HCT116 (cell line): ENCODE results near the gene DOCK4. TPM values are rescaled to one million over a fixed set of nuclear protein-coding genes. Genes with fewer than 3 reads are reported as not detected.

Experiments
- ATAC-seq: fragments of 200-7000 bp; cut with Tn5 transposase; 2 replicates; pipeline ENCODE4 v1.9.1; 2020; ENCODE audit warnings: mild to moderate bottlenecking, moderate library complexity
- BruUV-seq: library from RNA; stranded (reverse); fragments of 400-500 nt; replicated peaks from 2 replicates; lab custom pipeline; 2021; lab: Mats Ljungman, UMichigan
- CTCF ChIA-PET: fragments of 300-600 bp; sonication (Branson Sonifier 250); formaldehyde crosslinking; loops from one replicate; lab custom pipeline; 2021; ENCODE audit warnings: antibody characterized with exemption; lab: Charles Lee
- POLR2A ChIA-PET: fragments of 300-600, 350-600 bp; sonication (Branson Sonifier 250); formaldehyde crosslinking; loops from one replicate; lab custom pipeline; 2021; ENCODE audit warnings: antibody characterized with exemption; lab: Charles Lee
- RAD21 ChIA-PET, 2 experiments: fragments of 300-600 bp; sonication (Branson Sonifier 250); formaldehyde crosslinking; loops; one replicate each; lab custom pipeline; 2023; ENCODE audit warnings: low total read pairs in 2 of 2; ENCODE audit not compliant: uncharacterized antibody in 2 of 2, unreplicated experiment in 2 of 2, low non-redundant PET in 1 of 2; lab: Charles Lee
- DNase-seq: peaks from one replicate; pipeline ENCODE4 v3.0.0-alpha.2; 2010; ENCODE audit warnings: low read depth, low spot score
- H2AFZ ChIP-seq: fragments of 200-600 bp; shearing (Covaris generic), sonication (generic); 2 replicates; pipeline ENCODE4 v1.6.1; 2017; ENCODE audit warnings: low read depth, mixed run types, mixed read lengths, antibody characterized with exemption, low read length; ENCODE audit not compliant: poor library complexity, severe bottlenecking
- H3K27ac ChIP-seq: 2 replicates; pipeline ENCODE4 v1.5.1; 2012; ENCODE audit warnings: low read depth, low read length
- H3K27me3 ChIP-seq: fragments of 200-600 bp; sonication (generic); 2 replicates; pipeline ENCODE4 v1.6.1; 2016; ENCODE audit warnings: mixed run types, low read length, mixed read lengths; ENCODE audit not compliant: insufficient read depth
- H3K36me3 ChIP-seq, 2 experiments: fragments of 200-500 bp in 1 of 2; fragments of 200-600 bp in 1 of 2; sonication (Bioruptor generic) in 1 of 2; sonication (generic) in 1 of 2; 2 replicates each; pipeline versions ENCODE4 v1.5.1 to v1.6.1; 2014 to 2016; ENCODE audit warnings: low read length in 2 of 2, inconsistent platforms in 1 of 2, mixed read lengths in 1 of 2, mixed run types in 1 of 2; ENCODE audit not compliant: insufficient read depth in 2 of 2, control insufficient read depth in 1 of 2
- H3K4me1 ChIP-seq, 2 experiments: fragments of 200-600 bp in 1 of 2; sonication (generic) in 1 of 2; 2 replicates each; pipeline versions ENCODE4 v1.5.1 to v1.6.1; 2012 to 2017; ENCODE audit warnings: low read length in 2 of 2, inconsistent platforms in 1 of 2, mild to moderate bottlenecking in 1 of 2, mixed read lengths in 1 of 2, mixed run types in 1 of 2, moderate library complexity in 1 of 2; ENCODE audit not compliant: insufficient read depth in 2 of 2, control insufficient read depth in 1 of 2
- H3K4me2 ChIP-seq: fragments of 200-600 bp; sonication (generic); 2 replicates; pipeline ENCODE4 v1.6.1; 2017; ENCODE audit warnings: mixed run types, low read length, mixed read lengths
- H3K4me3 ChIP-seq, 2 experiments: fragments of 200-600 bp in 1 of 2; sonication (generic) in 1 of 2; replicated peaks in 1 of 2; 2 replicates each; pipeline ENCODE4 v1.5.1; 2011 to 2016; ENCODE audit warnings: low read length in 2 of 2, control low read depth in 1 of 2, low read depth in 1 of 2, mild to moderate bottlenecking in 1 of 2, mixed read lengths in 1 of 2, mixed run types in 1 of 2
- H3K79me2 ChIP-seq: fragments of 200-600 bp; sonication (generic); 2 replicates; pipeline ENCODE4 v1.6.1; 2017; ENCODE audit warnings: mild to moderate bottlenecking, mixed run types, low read length, moderate library complexity, mixed read lengths; ENCODE audit not compliant: insufficient read depth
- H3K9ac ChIP-seq: fragments of 200-600 bp; sonication (generic); 2 replicates; pipeline ENCODE4 v1.6.1; 2016; ENCODE audit warnings: low read length, mixed read lengths
- H3K9me2 ChIP-seq: fragments of 200-600 bp; sonication (generic), shearing (Covaris generic); 2 replicates; pipeline ENCODE4 v1.6.1; 2017; ENCODE audit warnings: mixed run types, mild to moderate bottlenecking, moderate library complexity; ENCODE audit not compliant: insufficient read depth
- H3K9me3 ChIP-seq, 2 experiments: fragments of 200-500 bp in 1 of 2; fragments of 200-600 bp in 1 of 2; sonication (Bioruptor generic) in 1 of 2; sonication (generic) in 1 of 2; 2 replicates each; pipeline ENCODE4 v1.6.1; 2014 to 2017; ENCODE audit warnings: low read length in 2 of 2, mixed read lengths in 2 of 2, inconsistent platforms in 1 of 2, low read depth in 1 of 2, mild to moderate bottlenecking in 1 of 2, mixed run types in 1 of 2, moderate library complexity in 1 of 2; ENCODE audit not compliant: control insufficient read depth in 1 of 2, insufficient read depth in 1 of 2
- H4K20me1 ChIP-seq: fragments of 200-600 bp; sonication (generic), shearing (Covaris generic); 2 replicates; pipeline ENCODE4 v1.6.1; 2017; ENCODE audit warnings: mixed run types, mild to moderate bottlenecking, moderate library complexity; ENCODE audit not compliant: insufficient read depth
- CBX3 ChIP-seq: IDR thresholded peaks from 2 replicates; pipeline ENCODE4 v1.6.1; 2012; ENCODE audit warnings: low read depth
- ELF1 ChIP-seq: IDR thresholded peaks from 2 replicates; pipeline ENCODE4 v1.6.1; 2012; ENCODE audit warnings: low read depth, borderline replicate concordance
- FOSL1 ChIP-seq: IDR thresholded peaks from 2 replicates; pipeline ENCODE4 v1.6.1; 2012; ENCODE audit warnings: low read depth
- RAD21 ChIP-seq: IDR thresholded peaks from 2 replicates; pipeline ENCODE4 v1.6.1; 2012; ENCODE audit warnings: low read depth, mild to moderate bottlenecking
- SIN3A ChIP-seq: IDR thresholded peaks from 2 replicates; pipeline ENCODE4 v1.6.1; 2012; ENCODE audit warnings: low read depth
- TCF7L2 ChIP-seq: IDR thresholded peaks from 2 replicates; pipeline ENCODE4 v1.7.0; 2011; ENCODE audit warnings: borderline replicate concordance, inconsistent platforms; ENCODE audit not compliant: insufficient read depth, insufficient read length; ENCODE audit errors: extremely low read depth
- intact Hi-C: fragments of 100-400 bp; cut with micrococcal nuclease; formaldehyde crosslinking; loops from 2 replicates; pipeline ENCODE4 v1.10.0; 2022
- total RNA-seq: library from RNA; stranded (reverse); gene quantifications from one replicate; pipeline ENCODE4 v1.2.1, GENCODE V29; 2021; ENCODE audit not compliant: unreplicated experiment
- TF ChIP-seq, protein P1 (sequence below): IDR thresholded peaks from 2 replicates; pipeline ENCODE4 v1.6.1; 2012
- TF ChIP-seq, protein P2 (sequence below): IDR thresholded peaks from 2 replicates; pipeline ENCODE4 v1.6.1; 2011; ENCODE audit warnings: mild to moderate bottlenecking, low read length, moderate library complexity; ENCODE audit not compliant: insufficient replicate concordance; ENCODE audit errors: extremely low read depth

DOCK4 gene
- total RNA-seq, 1 experiment from 2014 or later: 2.2 TPM

DNA sequence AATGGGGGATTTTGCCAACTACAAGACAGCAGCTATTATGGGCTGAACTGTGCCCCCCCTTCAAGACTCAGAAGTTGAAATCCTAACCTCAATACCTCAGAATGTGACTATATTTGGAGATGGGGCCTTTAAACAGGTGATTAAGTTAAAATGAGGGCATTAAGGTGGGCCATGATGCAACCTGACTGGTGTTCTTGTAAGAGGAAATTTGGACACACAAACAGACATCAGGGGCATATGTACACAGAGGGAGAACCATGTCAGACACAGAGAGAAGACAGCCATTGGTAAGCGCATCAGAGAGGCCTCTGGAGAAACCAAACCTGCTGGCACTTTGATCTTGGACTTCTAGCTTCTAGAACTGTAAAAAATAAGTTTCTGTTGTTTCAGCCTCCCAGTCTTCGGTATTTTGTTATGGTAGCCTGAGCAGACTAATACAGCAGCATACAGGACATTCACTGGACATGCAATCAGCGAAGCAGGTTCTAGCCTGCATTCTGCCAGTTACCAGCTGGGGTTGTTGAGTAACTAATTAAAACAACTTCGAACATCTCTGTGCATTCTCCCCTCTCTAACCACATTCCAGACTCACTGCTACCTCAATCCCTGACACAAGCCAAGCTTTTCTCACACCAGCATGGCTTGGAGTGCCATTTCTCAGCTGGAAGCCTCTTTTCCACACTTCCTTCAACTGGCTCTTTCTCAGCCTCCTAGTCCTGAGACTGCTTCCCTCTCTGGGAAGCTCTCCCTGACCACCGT is 141.4 kb downstream of the DOCK4 start:
- H4K20me1 ChIP-seq: no peaks in the 10 kb centered on the region
- H3K36me3 ChIP-seq: no peaks in the 10 kb centered on the region
- ChIA-PET CTCF (no interaction called here), RAD21 (no interaction called here), POLR2A (no interaction called here)
- no peaks in the 10 kb centered on the region for H3K9me2 ChIP-seq
- ATAC-seq (no peak), DNase-seq (no peak)
- no peaks in the 10 kb centered on the region for H3K79me2 ChIP-seq
- TF ChIP-seq FOSL1: no peak
- no peak for TF ChIP-seq TCF7L2
- TF ChIP-seq CBX3: no peak
- TF ChIP-seq, protein P1, sequence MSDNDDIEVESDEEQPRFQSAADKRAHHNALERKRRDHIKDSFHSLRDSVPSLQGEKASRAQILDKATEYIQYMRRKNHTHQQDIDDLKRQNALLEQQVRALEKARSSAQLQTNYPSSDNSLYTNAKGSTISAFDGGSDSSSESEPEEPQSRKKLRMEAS: no peak
- TF ChIP-seq ELF1: no peak
- TF ChIP-seq RAD21: no peak
- TF ChIP-seq, protein P2, sequence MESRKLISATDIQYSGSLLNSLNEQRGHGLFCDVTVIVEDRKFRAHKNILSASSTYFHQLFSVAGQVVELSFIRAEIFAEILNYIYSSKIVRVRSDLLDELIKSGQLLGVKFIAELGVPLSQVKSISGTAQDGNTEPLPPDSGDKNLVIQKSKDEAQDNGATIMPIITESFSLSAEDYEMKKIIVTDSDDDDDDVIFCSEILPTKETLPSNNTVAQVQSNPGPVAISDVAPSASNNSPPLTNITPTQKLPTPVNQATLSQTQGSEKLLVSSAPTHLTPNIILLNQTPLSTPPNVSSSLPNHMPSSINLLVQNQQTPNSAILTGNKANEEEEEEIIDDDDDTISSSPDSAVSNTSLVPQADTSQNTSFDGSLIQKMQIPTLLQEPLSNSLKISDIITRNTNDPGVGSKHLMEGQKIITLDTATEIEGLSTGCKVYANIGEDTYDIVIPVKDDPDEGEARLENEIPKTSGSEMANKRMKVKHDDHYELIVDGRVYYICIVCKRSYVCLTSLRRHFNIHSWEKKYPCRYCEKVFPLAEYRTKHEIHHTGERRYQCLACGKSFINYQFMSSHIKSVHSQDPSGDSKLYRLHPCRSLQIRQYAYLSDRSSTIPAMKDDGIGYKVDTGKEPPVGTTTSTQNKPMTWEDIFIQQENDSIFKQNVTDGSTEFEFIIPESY: no peak
- no peak for TF ChIP-seq SIN3A
- no peaks in the 10 kb centered on the region for H3K27me3 ChIP-seq
- no peak overlapping the region for H3K27ac ChIP-seq
- H3K4me3 ChIP-seq: no peak overlapping the region
- H3K9ac ChIP-seq: no peak overlapping the region
- H3K4me2 ChIP-seq: no peak overlapping the region
- intact Hi-C loops: no loop called here
- BruUV-seq: no TSS peak
- H3K4me1 ChIP-seq: no peaks in the 10 kb centered on the region
- no peak overlapping the region for H2AFZ ChIP-seq
- H3K9me3 ChIP-seq: no peaks in the 10 kb centered on the region
